OCI-LY7 (cell line): ENCODE measurements around the gene GOT1. TPM values are rescaled to one million over a fixed set of nuclear protein-coding genes. Genes with fewer than 3 reads are reported as not detected.

Experiments
- BruUV-seq: library from RNA; stranded (reverse); fragments of 400-500 nt; replicated peaks from 2 replicates; lab custom pipeline; 2021; lab: Mats Ljungman, UMichigan
- CTCF ChIA-PET: fragments of 300-600 bp; sonication (Branson Sonifier 250); formaldehyde crosslinking; loops from one replicate; lab custom pipeline; 2022; ENCODE audit warnings: antibody characterized with exemption; ENCODE audit not compliant: unreplicated experiment; lab: Charles Lee
- POLR2A ChIA-PET: fragments of 300-600 bp; sonication (Branson Sonifier 250); formaldehyde crosslinking; loops from one replicate; lab custom pipeline; 2022; ENCODE audit warnings: antibody characterized with exemption; lab: Charles Lee
- DNase-seq: peaks from one replicate; pipeline ENCODE4 v3.0.0-alpha.2; 2015; ENCODE audit warnings: low spot score
- H2AFZ ChIP-seq: fragments of 200-600 bp; sonication (generic), shearing (Covaris generic); 2 replicates; pipeline ENCODE4 v1.6.1; 2014; ENCODE audit warnings: mild to moderate bottlenecking, antibody characterized with exemption, low read length, moderate library complexity
- H3K27ac ChIP-seq: fragments of 200-600 bp; sonication (generic); 2 replicates; pipeline ENCODE4 v1.5.1; 2014; ENCODE audit warnings: mixed run types, low read depth, mild to moderate bottlenecking, moderate library complexity, low read length, inconsistent platforms; ENCODE audit not compliant: poor library complexity, severe bottlenecking
- H3K36me3 ChIP-seq: fragments of 200-600 bp; sonication (generic); 2 replicates; pipeline ENCODE4 v1.6.1; 2014; ENCODE audit warnings: mild to moderate bottlenecking, antibody characterized with exemption, low read length, moderate library complexity, mixed read lengths; ENCODE audit not compliant: insufficient read depth
- H3K4me1 ChIP-seq: fragments of 200-600 bp; sonication (generic); 2 replicates; pipeline ENCODE4 v1.5.1; 2014; ENCODE audit warnings: mild to moderate bottlenecking, low read length; ENCODE audit not compliant: insufficient read depth, poor library complexity, severe bottlenecking
- H3K4me2 ChIP-seq: fragments of 200-600 bp; sonication (generic); 2 replicates; pipeline ENCODE4 v1.6.1; 2014; ENCODE audit warnings: mild to moderate bottlenecking, low read length
- H3K4me3 ChIP-seq: fragments of 200-600 bp; sonication (generic); 2 replicates; pipeline ENCODE4 v1.5.1; 2014; ENCODE audit warnings: mild to moderate bottlenecking, low read depth, low read length; ENCODE audit not compliant: poor library complexity, severe bottlenecking
- H3K79me2 ChIP-seq: fragments of 200-600 bp; sonication (generic); 2 replicates; pipeline ENCODE4 v1.6.1; 2016; ENCODE audit warnings: low read depth, mild to moderate bottlenecking, low read length, moderate library complexity, mixed read lengths; ENCODE audit not compliant: insufficient read depth
- H3K9me2 ChIP-seq: fragments of 200-600 bp; sonication (generic); 2 replicates; pipeline ENCODE4 v1.6.1; 2016; ENCODE audit warnings: mild to moderate bottlenecking, low read length, mixed read lengths; ENCODE audit not compliant: insufficient read depth
- H3K9me3 ChIP-seq: fragments of 200-600 bp; sonication (generic); 2 replicates; pipeline ENCODE4 v1.6.1; 2014; ENCODE audit warnings: mild to moderate bottlenecking, mixed run types, low read length, mixed read lengths
- H4K20me1 ChIP-seq: fragments of 200-600 bp; sonication (generic); 2 replicates; pipeline ENCODE4 v1.6.1; 2014; ENCODE audit warnings: mild to moderate bottlenecking, antibody characterized with exemption, low read length, moderate library complexity, mixed read lengths; ENCODE audit not compliant: insufficient read depth
- CTCF ChIP-seq: fragments of 200-600 bp; sonication (generic); conservative IDR thresholded peaks from 2 replicates; pipeline ENCODE4 v1.5.1; 2014; ENCODE audit warnings: mild to moderate bottlenecking, antibody characterized with exemption, low read length, moderate library complexity, mixed read lengths
- EZH2phosphoT487 ChIP-seq: fragments of 200-600 bp; sonication (generic); IDR thresholded peaks from 2 replicates; pipeline ENCODE4 v1.6.1; 2018; ENCODE audit warnings: low read depth, borderline replicate concordance, mild to moderate bottlenecking, mixed run types, antibody characterized with exemption, low read length, moderate library complexity, mixed read lengths
- intact Hi-C: fragments of 100-400 bp; cut with micrococcal nuclease; formaldehyde crosslinking; loops from one replicate; pipeline ENCODE4 v1.10.0; 2022; ENCODE audit not compliant: unreplicated experiment
- total RNA-seq, 2 experiments: library from RNA; depleted of rRNA in 1 of 2; stranded (reverse); fragments of >200 nt in 1 of 2; shearing (Covaris generic) in 1 of 2; gene quantifications; 2 replicates each; pipeline ENCODE4 v1.2.3, GENCODE V29; 2014 to 2022

The GOT1 gene
- total RNA-seq, 2 experiments from 2014 or later: 26.4 to 50.4 TPM

GRCh38 chr10:99435986-99436638 lies 5.7 kb upstream of the GOT1 start:
- Histone ChIP-seq H2AFZ (no peak overlapping the region), H3K9me3 (no peaks in the 10 kb centered on the region), H3K36me3 (no peaks in the 10 kb centered on the region), H4K20me1 (peaks cover 7% of the 10 kb centered on the region), H3K4me1 (peaks cover 9% of the 10 kb centered on the region), H3K27ac (no peak overlapping the region), H3K79me2 (peaks cover 10% of the 10 kb centered on the region; the same call in 1 of the 2 replicates), H3K9me2 (no peaks in the 10 kb centered on the region), H3K4me2 (no peak overlapping the region), H3K4me3 (no peak overlapping the region)
- intact Hi-C loops: loop anchor here (5.0 to 10.0 kb wide), 3 partner anchors 111 to 299 kb away; partner anchors contain the start of genes COX15 and CUTC
- ChIA-PET CTCF (interaction anchor here (0.6 to 1.5 kb wide), 7 partner anchors 14 to 180 kb away, joined by 3 to 8 read pairs (median 4); no protein-coding TSS in a partner anchor), POLR2A (interaction anchor here (0.6 to 0.7 kb wide), 3 partner anchors 184 to 1525 kb away, joined by 3 read pairs; partner anchors contain the start of gene SLC25A28)
- no TSS peak for BruUV-seq
- DNase-seq: peak; percentile 61
- TF ChIP-seq CTCF (peak; percentile 89), EZH2phosphoT487 (no peak)

- POLR2A ChIA-PET: no interaction called here
Measured at GRCh38 chr10:99433378-99434020, 3.1 kb upstream of the GOT1 start.

More at GRCh38 chr10:99433378-99434020, 3.1 kb upstream of the GOT1 start:
- H3K36me3 ChIP-seq: no peaks in the 10 kb centered on the region
- H3K27ac ChIP-seq: no peak overlapping the region
- peaks cover 26% of the 10 kb centered on the region; the same call in 1 of the 2 replicates for H3K79me2 ChIP-seq
- CTCF ChIA-PET: no interaction called here
- no peak overlapping the region for H3K4me2 ChIP-seq
- H3K9me3 ChIP-seq: no peaks in the 10 kb centered on the region
- no peak for DNase-seq
- H3K9me2 ChIP-seq: no peaks in the 10 kb centered on the region
- peaks cover 14% of the 10 kb centered on the region for H3K4me1 ChIP-seq
- BruUV-seq: no TSS peak
- TF ChIP-seq CTCF (peak; percentile 56), EZH2phosphoT487 (no peak)
- H4K20me1 ChIP-seq: peaks cover 7% of the 10 kb centered on the region
- H3K4me3 ChIP-seq: no peak overlapping the region
- intact Hi-C loops: loop anchor here (10.0 kb wide), 1 partner anchor 301 kb away; the partner anchor contains the start of genes COX15 and CUTC
- no peak overlapping the region for H2AFZ ChIP-seq
